OCI-LY7 (cell line): Measurements from ENCODE around the gene FAM131C.

Source experiments
- CTCF ChIP-seq: fragments of 200-600 bp; sonication (generic); conservative IDR thresholded peaks from 2 replicates; pipeline ENCODE4 v1.5.1; 2014; ENCODE audit warnings: mild to moderate bottlenecking, antibody characterized with exemption, low read length, moderate library complexity, mixed read lengths
- EZH2phosphoT487 ChIP-seq: fragments of 200-600 bp; sonication (generic); IDR thresholded peaks from 2 replicates; pipeline ENCODE4 v1.6.1; 2018; ENCODE audit warnings: low read depth, borderline replicate concordance, mild to moderate bottlenecking, mixed run types, antibody characterized with exemption, low read length, moderate library complexity, mixed read lengths

DNA sequence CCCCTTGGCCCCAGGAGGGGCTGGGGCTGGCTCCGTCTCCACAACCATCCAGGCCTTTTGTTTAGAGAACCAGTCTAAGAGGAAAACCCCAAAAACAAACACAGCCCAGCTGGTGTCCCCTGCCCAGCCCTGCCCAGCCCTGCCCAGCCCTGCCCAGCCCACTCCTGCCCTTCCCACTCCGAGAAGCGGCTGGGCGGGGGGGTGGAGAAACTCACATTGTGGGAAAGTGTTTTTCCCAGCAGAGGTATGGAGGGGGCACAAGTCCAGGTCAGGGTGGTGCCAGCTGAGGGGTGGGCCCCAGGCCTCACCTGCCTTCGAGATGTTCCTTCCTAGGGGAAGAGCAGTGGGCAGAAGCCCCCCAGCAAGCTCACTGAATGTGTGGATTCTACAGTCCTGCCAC lies 10.0 kb upstream of the FAM131C start:
- TF ChIP-seq CTCF, result no peak
- no peak for TF ChIP-seq EZH2phosphoT487
